ENCODE data around the gene EEPD1.
"Not testable (repeated sequence)": the region's sequence is repeated elsewhere in the genome, so short reads cannot be mapped to it uniquely, and the experiment has no call there.

The EEPD1 gene

GRCh38 chr7:36129048-36129534 is 24.0 kb upstream of the EEPD1 start:
- peak; percentile 63 for DNase-seq

- no peak for DNase-seq
These were observed 22.7 kb upstream of the EEPD1 start for GRCh38 chr7:36130236-36130945.

GRCh38 chr7:36131026-36131425 is 22.0 kb upstream of the EEPD1 start:
- DNase-seq: no peak

GRCh38 chr7:36131499-36131898 is 21.6 kb upstream of the EEPD1 start:
- no peak for DNase-seq

GRCh38 chr7:36132012-36132411 is 21.0 kb upstream of the EEPD1 start:
- no peak for DNase-seq

- no peak for DNase-seq
These were observed 17.4 kb upstream of the EEPD1 start for GRCh38 chr7:36135700-36136099.

- no peak for DNase-seq
These were observed 15.8 kb upstream of the EEPD1 start for GRCh38 chr7:36137258-36137657.

GRCh38 chr7:36137754-36138153 is 15.3 kb upstream of the EEPD1 start:
- DNase-seq: no peak

- no peak for DNase-seq
These were observed 14.8 kb upstream of the EEPD1 start for GRCh38 chr7:36138209-36138608.

- no peak for DNase-seq
These were observed 11.7 kb upstream of the EEPD1 start for GRCh38 chr7:36141351-36141750.

- no peak for DNase-seq
These were observed 11.2 kb upstream of the EEPD1 start for GRCh38 chr7:36141850-36142249.

GRCh38 chr7:36144189-36144588 is 8.9 kb upstream of the EEPD1 start:
- DNase-seq: no peak

GRCh38 chr7:36145686-36146085 is 7.4 kb upstream of the EEPD1 start:
- DNase-seq: no peak

GRCh38 chr7:36147361-36147760 is 5.7 kb upstream of the EEPD1 start:
- no peak for DNase-seq

GRCh38 chr7:36148422-36149065 is 4.5 kb upstream of the EEPD1 start:
- DNase-seq: no peak

- DNase-seq: not testable (repeated sequence)
These were observed 3.8 kb upstream of the EEPD1 start for GRCh38 chr7:36149240-36149639.

- DNase-seq: no peak
These were observed 3.2 kb upstream of the EEPD1 start for GRCh38 chr7:36149694-36150452.

GRCh38 chr7:36151921-36152755 is 916 bp upstream of the EEPD1 start:
- DNase-seq: no peak

- DNase-seq: no peak
These were observed 580 bp downstream of the EEPD1 start for GRCh38 chr7:36153571-36154097.

GRCh38 chr7:36154255-36155212 is 1.5 kb downstream of the EEPD1 start:
- DNase-seq: no peak

- peak; percentile 27 for DNase-seq
These were observed 2.8 kb downstream of the EEPD1 start for GRCh38 chr7:36155811-36156361.

Data from NCI-H2029 treated with DMSO at 0.1 percent for 48 hours (cell line).